ENCODE data around the gene PCDHGA1.
"Not testable (repeated sequence)": the region's sequence is repeated elsewhere in the genome, so short reads cannot be mapped to it uniquely, and the experiment has no call there.

The PCDHGA1 gene

GRCh38 chr5:141419074-141419880 lies 89.0 kb downstream of the PCDHGA1 start:
- TF ChIP-seq GATA1 (IDR thresholded peaks at IDR 0.05; ENCODE audit: low read depth, low read length) (no peak), POLR2A (IDR thresholded peaks at IDR 0.05; ENCODE audit: low read length) (no peak)
- no peak for DNase-seq

GRCh38 chr5:141420855-141421488 lies 90.7 kb downstream of the PCDHGA1 start, which contains the start of gene PCDHGA11:
TSS of gene PCDHGA11 (plus strand) at chr5:141421051. CDS start at chr5:141421228, 177 bp downstream.
- TF ChIP-seq POLR2A (IDR thresholded peaks at IDR 0.05; ENCODE audit: low read length) (no peak), GATA1 (IDR thresholded peaks at IDR 0.05; ENCODE audit: low read depth, low read length) (no peak)
- peak; percentile 60 to 74 for DNase-seq

GRCh38 chr5:141421489-141421855 lies 91.2 kb downstream of the PCDHGA1 start:
- no peak for TF ChIP-seq GATA1 (IDR thresholded peaks at IDR 0.05; ENCODE audit: low read depth, low read length)
- no peak for TF ChIP-seq POLR2A (IDR thresholded peaks at IDR 0.05; ENCODE audit: low read length)
- no peak for DNase-seq

- no peak for TF ChIP-seq POLR2A (IDR thresholded peaks at IDR 0.05; ENCODE audit: low read length)
- no peak for DNase-seq
Observed at GRCh38 chr5:141422742-141423291, 92.5 kb downstream of the PCDHGA1 start.

GRCh38 chr5:141427783-141428426 lies 97.6 kb downstream of the PCDHGA1 start:
- TF ChIP-seq POLR2A (IDR thresholded peaks at IDR 0.05; ENCODE audit: low read length) (no peak), GATA1 (IDR thresholded peaks at IDR 0.05; ENCODE audit: low read depth, low read length) (no peak)
- DNase-seq = no peak

GRCh38 chr5:141430332-141431113 lies 100.2 kb downstream of the PCDHGA1 start, which contains the start of gene PCDHGA12:
TSS of gene PCDHGA12 (plus strand) at chr5:141430507. CDS start at chr5:141430760, 253 bp downstream.
- peak; percentile 8 to 19 for DNase-seq
- TF ChIP-seq GATA1 (IDR thresholded peaks at IDR 0.05; ENCODE audit: low read depth, low read length) (no peak), POLR2A (IDR thresholded peaks at IDR 0.05; ENCODE audit: low read length) (no peak)

GRCh38 chr5:141431286-141431685 lies 101.0 kb downstream of the PCDHGA1 start:
- TF ChIP-seq POLR2A (IDR thresholded peaks at IDR 0.05; ENCODE audit: low read length) = no peak
- TF ChIP-seq GATA1 (IDR thresholded peaks at IDR 0.05; ENCODE audit: low read depth, low read length) = no peak
- no peak for DNase-seq

GRCh38 chr5:141432308-141432707 lies 102.0 kb downstream of the PCDHGA1 start:
- DNase-seq = not testable (repeated sequence)

- not testable (repeated sequence) for DNase-seq
Observed at GRCh38 chr5:141432726-141433125, 102.4 kb downstream of the PCDHGA1 start.

- no peak for DNase-seq
Observed at GRCh38 chr5:141434006-141434405, 103.7 kb downstream of the PCDHGA1 start.

GRCh38 chr5:141437221-141437620 lies 106.9 kb downstream of the PCDHGA1 start:
- DNase-seq = no peak
- TF ChIP-seq POLR2A (IDR thresholded peaks at IDR 0.05; ENCODE audit: low read length) (no peak), GATA1 (IDR thresholded peaks at IDR 0.05; ENCODE audit: low read depth, low read length) (no peak)

More at GRCh38 chr5:141434006-141434405, 103.7 kb downstream of the PCDHGA1 start:
- TF ChIP-seq POLR2A (IDR thresholded peaks at IDR 0.05; ENCODE audit: low read length) (no peak), GATA1 (IDR thresholded peaks at IDR 0.05; ENCODE audit: low read depth, low read length) (no peak)

GRCh38 chr5:141439411-141440141 lies 109.3 kb downstream of the PCDHGA1 start:
- no peak for DNase-seq
- TF ChIP-seq GATA1 (IDR thresholded peaks at IDR 0.05; ENCODE audit: low read depth, low read length) = no peak
- no peak for TF ChIP-seq POLR2A (IDR thresholded peaks at IDR 0.05; ENCODE audit: low read length)

- DNase-seq = no peak
- TF ChIP-seq GATA1 (IDR thresholded peaks at IDR 0.05; ENCODE audit: low read depth, low read length) (no peak), POLR2A (IDR thresholded peaks at IDR 0.05; ENCODE audit: low read length) (no peak)
Observed at GRCh38 chr5:141440341-141440740, 110.0 kb downstream of the PCDHGA1 start.
